ENCODE results near the gene MRFAP1.

DNA sequence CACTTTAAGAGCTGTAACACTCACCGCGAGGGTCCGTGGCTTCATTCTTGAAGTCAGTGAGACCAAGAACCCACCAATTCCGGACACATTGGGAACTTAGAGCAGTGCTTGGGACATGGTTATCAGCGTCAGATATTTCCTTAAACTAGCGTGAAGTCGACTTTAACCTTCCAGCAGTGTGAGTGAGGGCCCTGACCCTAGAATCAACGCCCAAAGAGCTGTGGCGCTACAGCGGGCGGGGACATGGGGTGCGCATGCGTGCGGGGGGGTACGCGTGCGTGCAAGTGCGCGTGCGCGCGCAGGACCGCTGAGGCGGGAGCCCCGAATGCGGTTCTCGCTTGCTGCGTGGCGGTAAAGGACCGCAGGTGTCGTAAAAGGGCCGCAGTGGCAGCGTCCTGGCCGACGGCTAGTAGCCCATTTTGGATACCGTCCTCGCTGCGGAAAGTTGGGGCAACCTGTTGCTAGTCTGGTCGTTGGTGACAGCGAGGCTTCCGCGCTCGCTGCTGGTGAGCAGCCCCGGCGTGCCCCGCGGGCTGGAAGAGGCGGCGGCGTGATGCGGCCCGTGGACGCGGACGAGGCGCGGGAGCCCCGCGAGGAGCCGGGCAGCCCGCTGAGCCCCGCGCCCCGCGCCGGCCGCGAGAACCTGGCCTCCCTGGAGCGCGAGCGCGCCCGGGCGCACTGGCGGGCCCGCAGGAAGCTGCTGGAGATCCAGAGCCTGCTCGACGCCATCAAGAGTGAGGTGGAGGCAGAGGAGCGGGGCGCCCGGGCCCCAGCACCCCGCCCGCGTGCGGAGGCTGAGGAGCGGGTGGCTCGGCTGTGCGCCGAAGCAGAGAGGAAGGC lies 33.4 kb downstream of the MRFAP1 start:
- TF ChIP-seq, protein P1, sequence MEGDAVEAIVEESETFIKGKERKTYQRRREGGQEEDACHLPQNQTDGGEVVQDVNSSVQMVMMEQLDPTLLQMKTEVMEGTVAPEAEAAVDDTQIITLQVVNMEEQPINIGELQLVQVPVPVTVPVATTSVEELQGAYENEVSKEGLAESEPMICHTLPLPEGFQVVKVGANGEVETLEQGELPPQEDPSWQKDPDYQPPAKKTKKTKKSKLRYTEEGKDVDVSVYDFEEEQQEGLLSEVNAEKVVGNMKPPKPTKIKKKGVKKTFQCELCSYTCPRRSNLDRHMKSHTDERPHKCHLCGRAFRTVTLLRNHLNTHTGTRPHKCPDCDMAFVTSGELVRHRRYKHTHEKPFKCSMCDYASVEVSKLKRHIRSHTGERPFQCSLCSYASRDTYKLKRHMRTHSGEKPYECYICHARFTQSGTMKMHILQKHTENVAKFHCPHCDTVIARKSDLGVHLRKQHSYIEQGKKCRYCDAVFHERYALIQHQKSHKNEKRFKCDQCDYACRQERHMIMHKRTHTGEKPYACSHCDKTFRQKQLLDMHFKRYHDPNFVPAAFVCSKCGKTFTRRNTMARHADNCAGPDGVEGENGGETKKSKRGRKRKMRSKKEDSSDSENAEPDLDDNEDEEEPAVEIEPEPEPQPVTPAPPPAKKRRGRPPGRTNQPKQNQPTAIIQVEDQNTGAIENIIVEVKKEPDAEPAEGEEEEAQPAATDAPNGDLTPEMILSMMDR (IDR thresholded peaks at IDR 0.05), result no peak
- TF ChIP-seq EZH2 (IDR thresholded peaks at IDR 0.05) (no peak), EZH2phosphoT487 (IDR thresholded peaks at IDR 0.05) (no peak)

Data from neural progenitor cell (in vitro differentiated cells).